ENCODE results near the gene MRPS15.

MRPS15 gene

GRCh38 chr1:36450270-36450918 lies 13.8 kb downstream of the MRPS15 start, which contains the start of gene OSCP1:
Gene OSCP1, minus strand, starts transcription at chr1:36450451. Its CDS starts 82 bp downstream, at chr1:36450369.
- no peak for TF ChIP-seq EZH2phosphoT487 (IDR thresholded peaks at IDR 0.05; ENCODE audit: borderline replicate concordance, low read length)
- no peak for TF ChIP-seq CTCF (IDR thresholded peaks at IDR 0.05; ENCODE audit: low read depth, low read length, poor library complexity, severe bottlenecking)
- peak within 1 kb of the TSS; percentile 41 for H3K27ac ChIP-seq (ENCODE audit: low read depth, low read length)
- H3K9me2 ChIP-seq (replicated peaks; ENCODE audit: control insufficient read depth, low read length), result no peaks in the 10 kb centered on the region

DNA sequence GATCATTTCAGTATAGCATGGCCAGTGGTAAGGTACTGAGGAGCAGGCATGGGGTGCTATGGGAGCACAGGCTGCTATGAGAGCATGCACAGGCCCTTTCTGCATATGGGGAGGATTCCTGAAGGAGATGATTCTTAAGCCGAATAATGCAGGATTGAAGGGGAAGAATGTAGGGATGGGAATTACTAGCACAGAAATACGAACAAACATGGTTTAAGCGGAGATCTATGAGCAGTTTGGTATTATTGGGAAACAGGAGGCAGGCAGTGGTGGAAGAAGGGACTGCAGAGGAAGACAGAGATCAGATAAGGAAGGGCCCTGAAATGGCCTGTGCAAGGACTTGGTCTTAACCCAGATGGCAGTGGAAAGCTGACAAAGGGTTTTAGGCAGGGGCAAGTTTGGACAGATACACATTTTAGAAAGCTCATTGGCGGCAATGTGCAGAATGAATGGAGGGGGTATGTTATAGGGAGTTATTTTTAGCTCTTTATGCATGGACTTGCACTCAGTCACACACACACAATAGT lies 15.6 kb downstream of the MRPS15 start:
- no peak overlapping the region for H3K27ac ChIP-seq (ENCODE audit: low read depth, low read length)

More at GRCh38 chr1:36450270-36450918, 13.8 kb downstream of the MRPS15 start, which contains the start of gene OSCP1:
- no peaks in the 10 kb centered on the region for H4K20me1 ChIP-seq (ENCODE audit: control insufficient read depth, insufficient read depth, low read depth, low read length)
- no peaks in the 10 kb centered on the region for H3K79me2 ChIP-seq (ENCODE audit: control insufficient read depth, low read length)
- H3K27me3 ChIP-seq (ENCODE audit: control insufficient read depth, low read length), result no peaks in the 10 kb centered on the region
- no peaks in the 10 kb centered on the region for H3K9me3 ChIP-seq (ENCODE audit: control insufficient read depth, insufficient read depth, low read length)
- H3K4me2 ChIP-seq (ENCODE audit: low read length), result peak within 1 kb of the TSS; percentile 73
- H3K36me3 ChIP-seq (ENCODE audit: control insufficient read depth, low read length), result peaks cover 15% of the 10 kb centered on the region
- H3K4me3 ChIP-seq (ENCODE audit: low read length), result peak within 1 kb of the TSS; percentile 88
- H3K4me1 ChIP-seq (ENCODE audit: control insufficient read depth, low read length), result peaks cover 12% of the 10 kb centered on the region
- peaks cover 11% of the 10 kb centered on the region for H3F3A ChIP-seq (ENCODE audit: control insufficient read depth, insufficient read depth)

DNA sequence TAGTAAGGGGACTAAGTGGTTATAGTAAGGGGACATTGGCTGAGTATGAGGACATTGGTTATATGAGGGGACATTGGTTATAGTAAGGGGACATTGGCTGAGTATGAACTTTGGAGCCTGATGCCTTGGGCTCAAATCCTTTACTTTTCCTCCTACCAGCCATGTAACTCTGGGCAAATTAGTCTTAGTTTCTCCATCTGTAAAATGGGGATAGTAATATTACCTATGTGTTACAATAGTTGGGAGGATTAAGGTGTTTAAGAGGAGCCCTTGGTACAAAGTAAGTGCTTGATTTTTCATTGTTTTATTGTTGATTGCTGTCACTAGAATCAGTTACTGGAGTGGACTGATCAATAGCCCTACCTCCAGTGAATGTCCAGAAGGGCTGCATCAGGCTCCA lies 16.7 kb downstream of the MRPS15 start:
- Histone ChIP-seq H3K27ac (ENCODE audit: low read depth, low read length) (no peak overlapping the region), H3F3A (ENCODE audit: control insufficient read depth, insufficient read depth) (0 out of 2 replicates have a peak, but pooled peaks cover 3% of the 10 kb centered on the region), H3K4me2 (ENCODE audit: low read length) (no peak overlapping the region)

More for the DNA sequence above, 15.6 kb downstream of the MRPS15 start:
- Histone ChIP-seq H3K4me2 (ENCODE audit: low read length) (no peak overlapping the region), H3K36me3 (ENCODE audit: control insufficient read depth, low read length) (no peaks in the 10 kb centered on the region), H3K27me3 (ENCODE audit: control insufficient read depth, low read length) (no peaks in the 10 kb centered on the region), H4K20me1 (ENCODE audit: control insufficient read depth, insufficient read depth, low read depth, low read length) (no peaks in the 10 kb centered on the region), H3K4me3 (ENCODE audit: low read length) (no peak overlapping the region), H3K79me2 (ENCODE audit: control insufficient read depth, low read length) (no peaks in the 10 kb centered on the region), H3K9me3 (ENCODE audit: control insufficient read depth, insufficient read depth, low read length) (no peaks in the 10 kb centered on the region), H3K9me2 (replicated peaks; ENCODE audit: control insufficient read depth, low read length) (no peaks in the 10 kb centered on the region), H3F3A (ENCODE audit: control insufficient read depth, insufficient read depth) (peaks cover 5% of the 10 kb centered on the region; the same call in 1 of the 2 replicates), H3K4me1 (ENCODE audit: control insufficient read depth, low read length) (peaks cover 12% of the 10 kb centered on the region)
- no peak for TF ChIP-seq CTCF (IDR thresholded peaks at IDR 0.05; ENCODE audit: low read depth, low read length, poor library complexity, severe bottlenecking)
- TF ChIP-seq EZH2phosphoT487 (IDR thresholded peaks at IDR 0.05; ENCODE audit: borderline replicate concordance, low read length), result no peak

More for the DNA sequence above, 16.7 kb downstream of the MRPS15 start:
- H3K27me3 ChIP-seq (ENCODE audit: control insufficient read depth, low read length), result no peaks in the 10 kb centered on the region
- H4K20me1 ChIP-seq (ENCODE audit: control insufficient read depth, insufficient read depth, low read depth, low read length), result no peaks in the 10 kb centered on the region
- H3K79me2 ChIP-seq (ENCODE audit: control insufficient read depth, low read length), result no peaks in the 10 kb centered on the region
- H3K36me3 ChIP-seq (ENCODE audit: control insufficient read depth, low read length), result no peaks in the 10 kb centered on the region
- no peaks in the 10 kb centered on the region for H3K9me2 ChIP-seq (replicated peaks; ENCODE audit: control insufficient read depth, low read length)
- no peak for TF ChIP-seq EZH2phosphoT487 (IDR thresholded peaks at IDR 0.05; ENCODE audit: borderline replicate concordance, low read length)
- no peak for TF ChIP-seq CTCF (IDR thresholded peaks at IDR 0.05; ENCODE audit: low read depth, low read length, poor library complexity, severe bottlenecking)
- peaks cover 12% of the 10 kb centered on the region for H3K4me1 ChIP-seq (ENCODE audit: control insufficient read depth, low read length)
- H3K4me3 ChIP-seq (ENCODE audit: low read length), result no peak overlapping the region
- H3K9me3 ChIP-seq (ENCODE audit: control insufficient read depth, insufficient read depth, low read length), result no peaks in the 10 kb centered on the region
